Measurements from ENCODE around the gene ANP32A.

ANP32A gene

DNA sequence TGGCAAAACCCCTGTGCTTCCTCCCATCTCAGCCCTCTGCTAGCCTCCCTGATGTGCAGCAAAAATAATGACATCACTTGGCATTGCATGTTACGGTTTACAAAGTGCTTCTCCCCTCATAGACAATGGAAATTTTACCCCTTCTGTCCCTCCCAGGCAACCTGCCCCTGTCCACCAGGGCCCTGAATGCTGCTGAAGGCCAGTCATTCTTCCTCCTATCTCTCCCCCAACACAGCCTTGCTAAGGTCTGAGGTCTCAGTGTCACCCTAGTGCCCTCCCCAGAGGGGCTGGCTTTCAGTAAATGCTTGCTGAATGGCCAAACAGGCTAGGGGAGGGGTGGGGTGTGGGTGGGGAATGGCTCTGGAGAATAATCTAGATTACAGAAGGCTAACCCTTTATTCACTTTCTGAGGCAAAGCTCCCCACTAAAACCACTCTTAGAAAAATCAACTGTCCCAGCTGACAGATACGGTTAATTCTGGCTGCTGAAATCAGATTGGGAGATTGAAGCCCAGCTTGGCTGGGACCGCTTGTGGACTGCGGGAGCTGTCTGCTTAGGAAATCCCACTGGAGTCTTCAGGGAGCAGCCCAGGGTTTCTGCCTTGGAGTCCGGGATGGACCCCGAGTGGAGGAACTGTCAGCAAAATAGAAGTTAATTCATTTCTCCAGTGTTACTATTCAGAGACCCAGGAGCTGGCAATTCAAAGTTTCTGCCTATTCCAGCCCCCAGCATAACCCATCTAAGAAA, 22.9 kb downstream of the ANP32A start:
- DNase-seq (ENCODE audit: low spot score) = no peak

DNA sequence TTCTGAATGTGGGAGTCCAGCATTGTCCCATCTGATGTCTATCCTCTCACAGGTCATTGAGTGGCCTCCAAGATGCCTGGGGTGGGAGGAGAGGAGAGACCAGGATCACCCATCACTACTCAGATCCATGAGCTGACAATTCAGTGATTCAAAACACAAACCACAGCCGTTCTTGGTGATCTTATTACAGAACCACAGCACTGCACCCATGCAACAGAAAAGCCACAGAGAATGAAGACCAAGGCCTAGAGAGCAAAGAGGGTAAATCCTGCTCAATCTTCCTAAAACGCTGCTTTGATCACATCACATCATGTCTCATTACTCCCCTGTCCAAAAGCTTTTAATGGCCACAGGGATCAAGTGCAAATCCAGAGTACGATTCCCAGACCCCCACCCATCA, 23.5 kb downstream of the ANP32A start:
- DNase-seq (ENCODE audit: low spot score) = no peak

DNA sequence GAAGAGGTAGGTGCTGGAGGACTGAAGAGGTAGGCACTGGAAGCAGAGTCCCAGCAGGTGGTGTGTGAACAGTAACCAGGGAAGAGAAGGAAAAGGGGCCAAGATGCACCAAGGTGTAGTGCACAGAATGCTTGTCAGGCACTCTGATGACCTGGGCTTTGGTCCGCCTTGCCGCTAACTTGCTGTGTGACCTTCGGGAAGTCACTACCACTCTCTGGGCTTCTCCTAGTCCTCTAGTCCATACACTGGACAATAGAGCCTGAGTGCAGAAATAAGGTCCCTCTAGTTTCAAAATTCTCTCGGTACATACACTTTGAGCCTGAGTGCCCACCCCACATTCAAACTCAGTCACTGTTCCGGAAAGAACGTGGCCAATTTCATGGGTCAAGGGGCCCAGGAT, 24.1 kb downstream of the ANP32A start:
- DNase-seq (ENCODE audit: low spot score) = no peak

DNA sequence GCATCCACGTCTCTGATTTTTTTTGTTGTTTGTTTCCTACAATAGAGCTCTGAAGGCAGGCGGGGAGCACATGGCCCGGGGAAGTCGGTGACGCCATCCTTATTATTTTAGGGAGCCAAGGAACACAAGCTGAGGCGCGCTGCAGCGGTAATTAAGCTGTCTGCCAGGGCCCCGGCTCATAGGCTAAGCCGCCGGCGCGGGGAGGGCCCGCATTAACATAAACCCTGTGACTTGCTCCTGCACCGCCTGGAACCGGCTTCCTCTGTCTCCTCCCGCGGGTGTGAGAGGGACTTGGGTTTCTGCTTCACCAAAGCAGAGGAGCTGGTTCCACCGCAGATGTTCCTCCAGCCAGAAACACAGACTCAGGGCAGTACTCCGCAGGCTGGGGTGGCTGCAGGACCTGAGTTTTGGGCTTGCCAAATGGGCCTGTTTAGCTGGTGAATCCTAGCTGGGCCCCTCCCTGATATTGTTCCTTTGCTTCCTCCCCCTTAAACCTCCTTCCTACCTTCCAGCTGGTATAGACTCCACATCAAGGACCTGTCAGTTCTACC, 25.3 kb downstream of the ANP32A start:
- DNase-seq (ENCODE audit: low spot score) = peak; percentile 95

DNA sequence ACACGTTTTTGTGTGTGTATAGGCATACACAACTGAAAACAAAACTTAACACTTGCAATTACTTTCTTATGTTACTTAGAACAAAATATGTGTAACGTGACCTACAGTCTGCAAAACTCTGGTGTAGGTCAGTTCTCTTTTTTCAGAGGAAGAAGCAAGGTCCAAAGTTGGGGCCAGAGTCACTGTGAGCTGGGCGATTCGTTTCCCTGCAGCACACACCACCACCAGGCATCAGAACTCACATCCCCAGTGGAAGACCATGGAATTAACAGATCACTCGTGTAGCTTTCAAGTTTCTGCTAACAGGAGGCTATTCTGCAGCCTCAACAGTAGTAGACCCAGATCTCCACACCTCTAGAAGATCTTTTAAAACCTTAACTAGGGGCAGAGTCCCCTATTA, 25.8 kb downstream of the ANP32A start:
- DNase-seq (ENCODE audit: low spot score) = no peak

DNA sequence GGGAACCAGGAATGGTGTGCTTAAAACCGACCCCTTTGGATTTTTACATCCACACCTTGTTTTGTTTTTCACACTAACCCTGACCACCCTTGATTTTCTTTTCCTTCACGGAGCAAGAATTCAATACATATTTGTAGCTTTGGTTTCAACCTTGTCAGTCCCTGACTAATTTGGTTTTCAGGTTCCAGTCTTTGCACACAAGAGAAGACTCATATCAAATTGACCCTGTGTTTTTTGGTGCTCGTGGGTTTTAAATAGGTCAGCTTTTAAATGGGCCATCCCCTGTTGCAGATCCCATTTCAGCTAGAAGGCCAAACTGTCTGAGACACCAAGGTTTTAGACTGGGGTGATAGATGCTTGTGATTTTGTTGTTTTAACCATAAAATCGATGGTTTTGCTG, 26.4 kb downstream of the ANP32A start:
- DNase-seq (ENCODE audit: low spot score) = no peak

DNA sequence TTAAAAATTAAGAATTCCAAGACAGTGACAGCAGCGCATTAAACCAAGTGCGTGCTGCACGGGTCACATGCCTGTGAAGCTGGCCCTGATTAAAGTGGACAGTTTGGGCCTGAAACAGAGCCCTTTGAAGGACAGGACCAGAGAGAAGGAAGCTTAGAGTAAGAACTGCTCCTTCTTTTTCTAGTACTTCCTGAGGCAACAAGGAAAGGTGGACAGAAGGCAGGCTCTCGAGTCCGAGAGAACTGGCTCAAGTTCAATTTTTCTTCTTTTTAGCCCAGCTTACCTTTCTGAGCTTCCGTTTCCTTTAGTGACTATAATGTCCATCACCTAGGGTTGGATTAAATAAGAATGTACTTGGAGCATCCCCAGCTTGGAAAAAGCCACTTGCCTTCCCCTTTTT, 26.9 kb downstream of the ANP32A start:
- DNase-seq (ENCODE audit: low spot score) = peak; percentile 66

DNA sequence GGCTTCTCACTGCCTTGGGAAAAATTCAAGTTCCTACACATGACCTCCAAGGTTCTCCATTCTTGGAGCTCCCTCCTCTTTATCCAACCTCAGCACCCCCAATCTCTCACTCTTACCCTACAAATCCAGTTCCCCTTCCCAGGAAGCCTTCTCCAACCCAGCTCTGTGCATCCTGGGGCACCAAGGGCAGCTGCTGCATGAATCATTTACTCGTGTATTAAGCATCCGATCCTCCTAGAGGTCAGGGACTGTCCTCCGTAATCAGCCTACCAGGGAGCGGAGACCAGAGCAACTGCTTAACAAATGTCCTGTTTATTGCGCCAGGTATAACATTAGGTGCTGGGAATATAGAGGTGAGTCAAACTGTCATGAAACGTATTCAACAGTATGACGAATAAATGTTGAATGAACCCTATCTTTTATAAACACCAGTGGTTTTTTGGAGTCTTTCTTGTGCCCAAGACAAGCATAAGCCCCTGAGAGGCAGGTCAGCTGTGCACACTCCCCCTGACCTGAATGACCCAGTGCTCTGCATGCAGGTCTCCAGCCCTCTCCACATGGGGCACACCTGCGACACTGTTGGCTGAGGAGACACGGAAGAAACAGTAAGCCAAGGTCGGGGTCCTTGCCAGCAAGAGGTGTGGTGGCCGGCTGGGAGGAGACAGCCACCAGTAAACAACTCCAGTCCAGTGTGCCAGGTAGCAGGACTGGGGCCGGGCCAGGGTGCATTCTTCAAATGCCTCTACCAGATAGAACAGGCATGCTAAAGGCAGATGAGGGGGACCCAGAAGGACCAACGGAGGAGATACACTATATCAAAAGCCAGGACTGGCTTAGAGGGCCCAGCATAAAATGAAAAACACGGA, 27.6 kb downstream of the ANP32A start:
- peak; percentile 82 for DNase-seq (ENCODE audit: low spot score)

DNA sequence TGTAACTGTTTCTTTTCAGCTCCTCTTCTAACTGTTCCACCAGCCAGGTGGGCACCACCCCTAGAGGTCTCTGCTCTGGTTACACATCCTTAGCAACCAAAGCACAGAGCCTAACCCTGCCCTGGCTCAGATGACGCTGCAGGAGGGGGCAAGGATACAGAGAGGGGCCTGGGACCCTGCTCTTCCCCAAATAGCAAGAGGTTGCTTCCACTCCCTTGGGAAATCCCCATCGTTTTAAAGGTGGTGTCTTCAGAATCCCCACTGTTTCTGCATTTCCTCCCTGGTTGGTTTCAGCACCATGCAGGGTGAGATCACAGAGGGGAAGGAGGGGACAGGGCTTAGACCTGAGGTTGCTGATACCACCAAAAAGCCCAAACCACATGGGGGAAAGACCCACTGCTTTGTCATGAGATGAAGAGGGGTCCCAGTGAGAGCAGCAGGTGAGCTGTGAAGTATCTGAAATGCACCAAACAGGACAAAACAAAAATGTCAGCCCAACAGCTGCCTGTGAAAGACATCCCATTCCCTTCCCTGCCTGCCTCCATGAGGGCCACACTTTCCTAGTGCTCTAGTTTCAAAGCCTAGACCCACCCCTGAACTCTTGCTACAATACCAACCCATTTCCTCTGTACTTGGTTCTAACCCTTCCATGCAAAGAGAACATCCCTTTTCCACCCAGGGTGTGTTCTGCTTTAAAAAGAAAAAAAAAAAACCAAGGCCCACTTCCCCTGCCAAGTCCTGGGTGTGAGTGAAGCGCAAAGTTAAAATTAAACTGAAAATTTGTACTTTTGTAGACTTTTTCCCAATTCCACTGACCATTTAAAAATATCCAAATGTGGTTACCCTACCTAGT, 29.0 kb downstream of the ANP32A start:
- DNase-seq (ENCODE audit: low spot score) = no peak

DNA sequence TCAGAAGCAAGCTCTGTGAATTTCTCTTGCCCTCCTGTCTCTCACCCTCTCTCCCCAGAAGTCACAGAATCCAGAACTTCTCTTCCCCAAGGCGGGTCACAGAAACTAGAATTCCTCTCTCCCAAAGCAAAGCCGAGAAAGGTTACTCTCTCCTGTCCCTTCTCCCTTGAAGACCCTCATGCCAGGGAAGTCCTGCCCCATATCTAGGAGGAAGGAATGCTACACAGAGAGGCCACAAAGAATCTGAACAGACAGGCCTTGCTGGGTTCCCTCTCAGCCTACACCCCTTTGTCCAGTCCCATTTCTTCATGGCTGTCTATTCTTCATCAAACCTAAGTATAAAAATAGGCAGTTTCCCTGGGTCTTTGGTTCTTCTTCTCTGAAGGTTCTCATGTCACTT, 29.8 kb downstream of the ANP32A start:
- DNase-seq (ENCODE audit: low spot score) = no peak

DNA sequence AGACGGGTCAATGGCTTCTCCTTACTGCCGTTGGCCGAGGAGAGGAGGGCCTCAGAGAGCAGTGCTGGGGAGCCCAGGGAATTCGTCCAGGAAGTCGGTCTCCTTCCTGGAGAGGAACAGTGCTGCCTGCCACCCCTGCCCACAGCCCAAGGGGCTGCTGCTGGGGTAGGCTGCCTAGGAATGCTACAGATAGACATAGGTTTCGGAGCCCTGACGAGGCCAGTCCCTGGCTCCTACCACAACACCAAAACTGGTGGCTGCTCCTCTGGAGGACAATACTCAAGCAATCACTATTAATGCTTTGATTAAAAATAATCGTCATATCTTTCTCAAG, 30.5 kb downstream of the ANP32A start:
- no peak for DNase-seq (ENCODE audit: low spot score)

DNA sequence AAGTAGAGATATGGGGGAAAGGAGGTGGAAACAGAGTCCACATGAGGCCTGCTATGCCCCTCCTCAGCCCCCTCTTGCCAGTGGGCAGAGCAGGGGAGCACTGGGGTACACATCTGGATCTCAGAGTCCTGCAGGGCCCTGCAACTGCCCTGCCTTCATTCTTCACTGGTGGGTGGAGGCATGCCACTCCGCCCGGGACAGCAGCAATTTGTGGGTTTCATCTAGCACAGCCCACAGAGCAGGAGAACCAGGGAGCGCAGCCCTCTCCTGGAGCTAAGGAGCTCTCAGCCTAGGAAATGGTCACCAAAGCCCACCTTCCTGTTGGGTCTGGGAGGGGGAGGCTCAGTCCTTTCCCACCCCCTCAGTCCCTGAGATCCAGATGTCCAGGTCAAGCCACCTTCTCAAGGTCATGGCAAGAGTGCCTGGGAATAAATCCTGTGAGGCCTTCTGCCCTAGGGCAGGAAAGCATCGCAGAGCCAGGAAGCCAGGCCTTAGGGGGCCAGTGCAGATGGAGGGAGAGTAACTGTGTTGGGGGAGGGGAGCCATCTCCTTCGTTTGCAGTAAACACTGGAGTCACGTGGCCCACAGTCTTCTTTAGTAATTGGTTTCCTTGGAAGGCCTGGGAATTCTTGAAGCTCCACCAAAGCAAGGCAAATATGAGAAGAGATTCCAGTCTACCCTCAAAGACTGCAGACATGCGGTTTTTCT, 31.0 kb downstream of the ANP32A start:
- DNase-seq (ENCODE audit: low spot score) = peak; percentile 61

DNA sequence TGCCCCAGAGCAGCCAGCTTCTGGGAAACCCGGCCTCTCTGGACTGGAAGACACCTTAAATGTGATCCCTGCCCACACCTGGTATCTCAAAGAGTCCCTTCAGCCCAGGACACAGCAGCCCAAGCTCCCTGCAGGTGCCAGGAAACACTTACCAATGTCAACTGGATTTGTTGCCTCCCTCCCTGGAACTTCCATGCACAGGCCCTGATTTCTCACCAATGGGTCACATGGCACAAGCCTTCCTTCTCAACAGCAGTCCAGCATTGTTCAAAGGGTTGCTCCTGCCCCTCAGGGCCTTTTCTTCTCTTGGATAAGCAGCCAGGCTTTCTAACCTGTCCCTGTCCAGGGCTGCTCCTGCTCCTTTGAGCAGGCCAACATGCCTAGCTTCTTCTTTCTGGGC, 31.6 kb downstream of the ANP32A start:
- no peak for DNase-seq (ENCODE audit: low spot score)

DNA sequence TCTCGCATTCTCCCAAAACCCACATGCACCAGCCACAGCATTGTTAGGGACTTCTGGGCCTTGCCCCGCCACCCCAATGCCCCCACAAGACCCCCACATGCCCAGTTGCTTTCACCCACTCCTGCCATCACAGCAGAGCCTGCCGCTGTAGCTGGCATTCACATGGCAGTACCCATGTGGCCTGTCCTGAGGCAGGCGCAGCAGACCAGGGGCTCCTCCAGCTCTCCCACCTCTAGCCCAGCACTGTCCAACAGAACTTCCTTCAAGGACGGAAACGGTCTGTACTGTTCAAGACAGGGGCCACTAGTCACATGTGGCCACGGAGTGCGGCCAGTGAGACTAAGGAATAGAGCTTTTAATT, 32.5 kb downstream of the ANP32A start:
- no peak for DNase-seq (ENCODE audit: low spot score)

DNA sequence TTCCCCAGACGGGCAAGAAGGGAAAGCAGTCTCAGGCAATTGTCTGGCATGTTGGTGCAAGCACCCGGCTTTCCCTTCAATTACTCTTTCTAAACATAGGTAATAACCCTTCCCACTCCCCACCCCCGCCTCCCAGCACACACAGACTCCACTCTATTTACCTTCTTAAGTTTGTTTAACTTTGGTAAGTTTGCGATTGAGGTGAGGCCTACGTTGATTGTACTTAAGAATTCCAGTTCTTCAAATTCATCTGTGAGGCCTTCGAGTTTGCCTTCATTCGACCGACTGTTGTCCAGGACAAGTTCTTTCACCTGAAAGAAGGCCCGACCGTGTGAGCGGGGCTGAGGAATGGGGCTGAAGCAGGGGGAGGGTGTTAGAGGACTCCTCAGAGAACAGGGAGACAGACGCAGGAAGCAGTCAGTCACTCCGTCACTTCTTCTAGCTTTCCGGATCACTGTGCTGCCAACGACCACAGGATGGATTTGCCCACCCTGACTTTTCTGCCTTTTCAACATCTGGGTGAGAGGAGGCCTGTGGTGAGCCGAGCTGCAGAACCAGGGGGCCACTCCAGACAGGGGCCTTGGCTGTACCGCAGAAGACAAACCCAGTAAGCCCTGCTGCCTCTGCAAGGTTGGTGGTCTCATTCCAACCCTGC, 33.0 kb downstream of the ANP32A start:
- no peak for DNase-seq (ENCODE audit: low spot score)

DNA sequence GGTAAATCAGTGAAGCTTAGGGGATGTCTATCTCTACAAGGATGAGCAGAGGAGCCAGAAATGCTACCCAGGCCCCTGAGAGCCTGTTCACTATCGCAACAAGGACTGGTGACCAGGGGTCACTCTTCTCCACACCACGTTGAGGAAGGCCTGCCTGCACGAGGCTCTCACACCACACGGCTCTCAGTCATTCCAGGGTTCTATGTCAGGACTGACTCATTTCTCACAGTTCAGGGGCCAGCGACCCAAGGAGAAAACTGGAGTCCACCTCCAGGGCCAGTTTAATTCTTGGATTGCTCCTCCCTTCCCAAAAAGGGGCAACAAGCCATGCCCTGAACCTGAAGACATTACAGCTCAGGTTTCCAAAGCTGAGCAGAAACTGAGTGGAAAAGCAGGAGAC, 33.9 kb downstream of the ANP32A start:
- no peak for DNase-seq (ENCODE audit: low spot score)

DNA sequence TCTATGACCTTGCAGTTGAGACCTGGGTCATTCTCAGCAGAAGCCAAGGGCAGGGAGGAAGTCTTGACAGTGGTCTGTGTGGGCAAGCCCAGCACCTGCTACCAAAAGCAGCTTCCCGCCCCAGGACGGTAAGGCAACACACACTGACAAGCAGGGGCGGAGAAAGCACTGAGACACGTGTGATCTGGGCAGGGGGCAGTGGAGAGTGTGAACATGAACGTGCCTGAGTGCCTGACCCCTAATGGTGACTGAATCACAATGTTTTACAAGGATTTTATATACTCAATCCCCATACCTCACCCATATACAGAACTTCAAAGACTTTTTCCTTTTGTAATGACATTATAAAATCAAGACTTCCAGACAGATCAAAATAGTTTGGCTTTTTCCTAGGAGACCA, 35.2 kb downstream of the ANP32A start:
- DNase-seq (ENCODE audit: low spot score) = no peak

DNA sequence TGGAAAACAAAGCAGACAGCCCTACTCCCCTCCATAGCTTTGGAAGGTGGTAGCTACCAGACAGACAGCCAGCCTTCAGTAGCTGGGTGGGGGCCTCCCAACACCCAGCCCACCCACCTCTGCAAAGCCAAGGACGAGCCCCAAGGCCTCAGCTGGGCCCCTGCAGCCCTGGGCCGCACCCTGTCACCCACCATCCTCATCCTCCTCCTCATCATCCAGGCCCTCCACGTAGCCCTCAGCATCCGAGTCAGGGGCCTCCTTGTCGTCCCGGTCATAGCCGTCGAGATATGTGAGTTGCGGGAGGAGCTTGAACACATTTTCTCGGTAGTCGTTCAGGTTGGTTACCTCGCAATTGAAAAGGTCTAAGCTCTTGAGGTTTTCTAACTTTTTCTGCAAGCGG, 36.5 kb downstream of the ANP32A start:
- no peak for DNase-seq (ENCODE audit: low spot score)

DNA sequence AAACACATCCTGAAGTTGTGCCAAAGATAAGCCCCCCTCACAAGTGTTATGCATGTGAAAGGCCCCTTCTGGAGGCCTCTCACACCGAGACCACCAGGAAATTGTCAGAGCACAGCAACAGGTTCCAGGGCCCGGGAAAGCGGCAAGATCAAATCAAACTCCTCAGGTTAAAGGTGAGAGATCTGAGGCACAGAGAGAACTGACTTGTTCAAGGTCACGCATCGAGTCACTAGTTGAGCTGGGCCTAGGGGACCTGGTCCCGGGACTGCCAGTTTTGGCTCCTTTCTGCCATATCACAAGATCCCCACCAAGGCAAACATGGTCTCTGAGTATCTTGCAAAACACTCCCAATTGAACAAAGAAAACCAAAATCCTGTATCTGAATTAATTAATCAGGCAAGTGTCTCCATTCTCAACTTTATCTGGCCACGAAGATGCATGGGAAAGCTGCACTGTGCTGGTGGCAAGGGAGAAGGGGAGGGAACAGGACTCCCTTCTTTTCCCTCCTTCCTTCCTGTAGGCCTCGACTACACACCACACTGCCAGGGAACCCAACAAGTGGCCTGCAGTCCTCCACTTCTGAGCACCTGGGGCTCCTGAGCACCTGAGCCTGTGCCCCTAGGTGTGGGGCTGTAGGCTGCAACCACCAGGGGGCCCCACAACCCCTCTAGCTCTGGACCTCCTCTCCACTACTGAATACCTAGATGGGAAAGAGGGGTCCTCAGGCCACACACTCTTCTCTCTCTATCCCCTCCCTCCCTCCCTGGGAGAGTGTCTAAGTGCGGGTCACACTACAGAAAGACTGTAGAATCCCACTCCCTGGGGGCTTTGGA, 37.3 kb downstream of the ANP32A start:
- no peak for DNase-seq (ENCODE audit: low spot score)

DNA sequence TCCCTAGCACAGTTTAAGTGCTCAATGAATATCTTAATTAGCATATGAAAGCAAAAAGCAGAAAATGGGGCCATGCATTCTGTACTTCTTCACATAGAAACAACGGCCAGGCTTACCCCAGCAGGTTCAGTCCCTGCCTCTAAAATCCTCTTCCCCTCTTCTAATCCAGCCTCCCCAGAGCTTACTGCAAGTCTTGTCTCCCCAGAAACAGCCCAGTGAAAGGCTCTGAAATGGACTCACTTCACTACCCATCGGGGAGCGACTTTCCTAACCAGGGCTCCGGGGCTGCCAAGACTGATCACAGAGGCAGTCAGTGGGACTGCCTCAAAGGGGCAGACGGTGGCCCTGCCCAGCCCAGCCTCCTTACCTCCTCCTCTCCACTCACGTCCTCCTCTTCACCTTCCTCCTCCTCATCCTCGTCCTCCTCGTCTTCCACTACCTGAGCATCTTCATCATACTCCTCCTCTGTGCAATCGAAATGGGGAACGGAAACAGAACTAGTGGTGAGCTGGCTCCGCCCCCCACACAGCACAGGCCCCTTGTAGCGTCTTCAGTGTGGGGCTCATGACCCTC, 38.0 kb downstream of the ANP32A start:
- no peak for DNase-seq (ENCODE audit: low spot score)

Data from cerebellar cortex (tissue), 1 donor.